H1 (cell line): Measurements from ENCODE around the gene ATP11C. TPM values are rescaled to one million over a fixed set of nuclear protein-coding genes. Genes with fewer than 3 reads are reported as not detected.

ENCODE experiments used
- CTCF ChIA-PET: fragments of 300-600 bp; sonication (Branson Sonifier 250); formaldehyde crosslinking; loops from one replicate; lab custom pipeline; 2021; ENCODE audit not compliant: partially characterized antibody; lab: Charles Lee
- POLR2A ChIA-PET: fragments of 300-600 bp; sonication (Branson Sonifier 250); formaldehyde crosslinking; loops from one replicate; lab custom pipeline; 2021; ENCODE audit warnings: inconsistent platforms; ENCODE audit not compliant: partially characterized antibody; lab: Charles Lee
- DNase-seq, 2 experiments: peaks; one replicate each; pipeline versions ENCODE4 v3.0.0 to v3.0.0-alpha.2; 2010 to 2022; ENCODE audit warnings: low spot score in 2 of 2, low read depth in 1 of 2, mixed read lengths in 1 of 2
- FAIRE-seq: peaks from 2 replicates; lab custom pipeline; 2011; peaks lifted over from hg19 to GRCh38; lab: Jason Lieb, UNC
- H2AFZ ChIP-seq: 2 replicates; pipeline ENCODE4 v1.8.1; 2012; ENCODE audit warnings: low read length, inconsistent platforms
- H2AK5ac ChIP-seq: 2 replicates; pipeline ENCODE4 v1.6.1; 2013; ENCODE audit warnings: low read depth, low read length
- H2BK120ac ChIP-seq: replicated peaks from 2 replicates; pipeline ENCODE3; 2013; ENCODE audit warnings: low read depth, low read length, inconsistent platforms
- H2BK12ac ChIP-seq: 2 replicates; pipeline ENCODE4 v1.6.1; 2013; ENCODE audit warnings: low read depth, low read length
- H2BK15ac ChIP-seq: 2 replicates; pipeline ENCODE4 v1.6.1; 2013; ENCODE audit warnings: low read length
- H2BK20ac ChIP-seq: 2 replicates; pipeline ENCODE4 v1.6.1; 2013; ENCODE audit warnings: low read length
- H2BK5ac ChIP-seq: 2 replicates; pipeline ENCODE4 v1.6.1; 2013; ENCODE audit warnings: low read depth, low read length
- H3K14ac ChIP-seq: 2 replicates; pipeline ENCODE4 v1.6.1; 2013; ENCODE audit warnings: inconsistent platforms; ENCODE audit not compliant: insufficient read length
- H3K18ac ChIP-seq: 2 replicates; pipeline ENCODE4 v1.6.1; 2013; ENCODE audit warnings: low read length; ENCODE audit errors: extremely low read depth
- H3K23ac ChIP-seq: 2 replicates; pipeline ENCODE4 v1.6.1; 2013; ENCODE audit warnings: inconsistent platforms; ENCODE audit not compliant: insufficient read length
- H3K23me2 ChIP-seq: 2 replicates; pipeline ENCODE4 v1.6.1; 2013; ENCODE audit warnings: low read depth, low read length
- H3K27ac ChIP-seq: 2 replicates; pipeline ENCODE4 v1.6.1; 2011; ENCODE audit warnings: low read depth, low read length, inconsistent platforms
- H3K27me3 ChIP-seq, 4 experiments: replicated peaks in 1 of 4; 1 replicate in 1 of 4; 2 replicates in 3 of 4; pipeline versions ENCODE4 v1.6.1 to v1.8.1; 2011 to 2013; ENCODE audit warnings: low read length in 3 of 4, mild to moderate bottlenecking in 3 of 4, inconsistent platforms in 2 of 4, mixed read lengths in 2 of 4, moderate library complexity in 1 of 4; ENCODE audit not compliant: control insufficient read depth in 3 of 4, insufficient read depth in 3 of 4; ENCODE audit errors: extremely low read depth in 1 of 4
- H3K36me3 ChIP-seq, 4 experiments: 2 replicates each; pipeline versions ENCODE4 v1.6.1 to v1.8.1; 2011 to 2013; ENCODE audit warnings: mild to moderate bottlenecking in 4 of 4, low read length in 3 of 4, moderate library complexity in 2 of 4, control low read depth in 1 of 4, inconsistent platforms in 1 of 4; ENCODE audit not compliant: insufficient read depth in 4 of 4, control insufficient read depth in 2 of 4
- H3K4ac ChIP-seq: replicated peaks from 2 replicates; pipeline ENCODE3; 2013; ENCODE audit warnings: low read length, low read depth, mixed read lengths, inconsistent platforms; ENCODE audit not compliant: insufficient read length
- H3K4me1 ChIP-seq, 4 experiments: replicated peaks in 1 of 4; 1 replicate in 1 of 4; 2 replicates in 3 of 4; pipeline versions ENCODE4 v1.6.1 to v1.8.1; 2011 to 2013; ENCODE audit warnings: low read length in 3 of 4, inconsistent platforms in 2 of 4, mixed read lengths in 1 of 4; ENCODE audit not compliant: insufficient read depth in 4 of 4, control insufficient read depth in 3 of 4
- H3K4me2 ChIP-seq, 2 experiments: 2 replicates each; pipeline versions ENCODE4 v1.6.1 to v1.8.1; 2011 to 2013; ENCODE audit warnings: low read depth in 2 of 2, low read length in 2 of 2, control low read depth in 1 of 2, inconsistent platforms in 1 of 2, mild to moderate bottlenecking in 1 of 2; ENCODE audit not compliant: insufficient read depth in 1 of 2
- H3K4me3 ChIP-seq, 4 experiments: fragments of 200-600, 300-600 bp in 1 of 4; sonication (generic), shearing (Covaris generic), sonication (Bioruptor Twin) in 1 of 4; 2 replicates each; pipeline versions ENCODE4 v1.5.1 to v1.8.1; 2011 to 2016; ENCODE audit warnings: low read length in 4 of 4, low read depth in 3 of 4, control low read depth in 2 of 4, inconsistent platforms in 2 of 4, mild to moderate bottlenecking in 2 of 4, mixed read lengths in 1 of 4, moderate library complexity in 1 of 4; ENCODE audit not compliant: insufficient read depth in 2 of 4; ENCODE audit errors: extremely low read depth in 1 of 4
- H3K56ac ChIP-seq: replicated peaks from 2 replicates; pipeline ENCODE3; 2013; ENCODE audit warnings: low read depth, mild to moderate bottlenecking, mixed read lengths, low read length, inconsistent platforms; ENCODE audit not compliant: insufficient read length
- H3K79me1 ChIP-seq: 2 replicates; pipeline ENCODE4 v1.6.1; 2013; ENCODE audit warnings: low read depth, low read length, control low read depth
- H3K79me2 ChIP-seq, 2 experiments: 2 replicates each; pipeline versions ENCODE4 v1.6.1 to v1.8.1; 2012 to 2013; ENCODE audit warnings: low read length in 2 of 2, mild to moderate bottlenecking in 2 of 2, inconsistent platforms in 1 of 2; ENCODE audit not compliant: insufficient read depth in 2 of 2, control insufficient read depth in 1 of 2
- H3K9ac ChIP-seq, 4 experiments: replicated peaks in 1 of 4; 1 replicate in 1 of 4; 2 replicates in 3 of 4; pipeline versions ENCODE4 v1.6.1 to v1.8.1; 2011 to 2013; ENCODE audit warnings: low read depth in 3 of 4, low read length in 3 of 4, control low read depth in 2 of 4, mild to moderate bottlenecking in 2 of 4, moderate library complexity in 2 of 4, inconsistent platforms in 1 of 4; ENCODE audit errors: extremely low read depth in 1 of 4
- H3K9me3 ChIP-seq, 2 experiments: 2 replicates each; pipeline versions ENCODE4 v1.6.1 to v1.8.1; 2012 to 2013; ENCODE audit warnings: mild to moderate bottlenecking in 2 of 2, moderate library complexity in 2 of 2, control low read depth in 1 of 2, inconsistent platforms in 1 of 2, low read depth in 1 of 2, low read length in 1 of 2, mixed read lengths in 1 of 2; ENCODE audit not compliant: insufficient read depth in 2 of 2
- H4K20me1 ChIP-seq, 2 experiments: replicated peaks in 1 of 2; 2 replicates each; pipeline versions ENCODE3 to v1.8.1; 2011 to 2013; ENCODE audit warnings: inconsistent platforms in 2 of 2, low read length in 2 of 2, mild to moderate bottlenecking in 1 of 2; ENCODE audit not compliant: insufficient read depth in 2 of 2, control insufficient read depth in 1 of 2
- H4K5ac ChIP-seq: 2 replicates; pipeline ENCODE4 v1.6.1; 2013; ENCODE audit warnings: low read length, low read depth, mixed read lengths, inconsistent platforms; ENCODE audit not compliant: insufficient read length
- H4K8ac ChIP-seq: 2 replicates; pipeline ENCODE4 v1.8.0; 2013; ENCODE audit warnings: mild to moderate bottlenecking, moderate library complexity, low read length, inconsistent platforms; ENCODE audit not compliant: insufficient read depth; ENCODE audit errors: extremely low read depth
- H4K91ac ChIP-seq: replicated peaks from 2 replicates; pipeline ENCODE3; 2013; ENCODE audit warnings: low read length, mixed read lengths, inconsistent platforms; ENCODE audit not compliant: insufficient read length
- GTF2F1 ChIP-seq: IDR thresholded peaks from 2 replicates; pipeline ENCODE4 v1.6.1; 2012; ENCODE audit warnings: low read depth, low read length, improper control_type of control experiment, borderline replicate concordance
- KDM4A ChIP-seq: IDR thresholded peaks from one replicate; pipeline ENCODE4 v1.7.1; 2012; ENCODE audit warnings: low read depth, mild to moderate bottlenecking, moderate library complexity, low read length, inconsistent platforms; ENCODE audit not compliant: severe bottlenecking
- POLR2AphosphoS5 ChIP-seq: IDR thresholded peaks from 2 replicates; pipeline ENCODE4 v1.6.1; 2011; ENCODE audit warnings: low read depth, low read length
- RAD21 ChIP-seq, 2 experiments: IDR thresholded peaks in 1 of 2; conservative IDR thresholded peaks in 1 of 2; 2 replicates each; pipeline ENCODE4 v1.6.1; 2011; ENCODE audit warnings: low read depth in 2 of 2, low read length in 2 of 2, improper control_type of control experiment in 1 of 2, inconsistent platforms in 1 of 2, mild to moderate bottlenecking in 1 of 2, moderate library complexity in 1 of 2
- RNF2 ChIP-seq: fragments of 200-900, 300-1000 bp; sonication (generic); IDR thresholded peaks from 2 replicates; pipeline ENCODE4 v1.7.1; 2016; ENCODE audit warnings: borderline replicate concordance, low read depth, mild to moderate bottlenecking, antibody characterized with exemption, low read length; ENCODE audit not compliant: poor library complexity, severe bottlenecking; ENCODE audit errors: missing control alignments
- RXRA ChIP-seq: IDR thresholded peaks from 2 replicates; pipeline ENCODE4 v1.6.1; 2011; ENCODE audit warnings: low read depth, mild to moderate bottlenecking, low read length, moderate library complexity; ENCODE audit not compliant: insufficient read depth
- polyA plus RNA-seq, 7 experiments: library from polyadenylated mRNA; depleted of rRNA in 3 of 7; stranded (reverse) in 5 of 7; unstranded in 2 of 7; fragments of >200 nt in 5 of 7; fragments of 200-250 nt in 2 of 7; gene quantifications; 1 replicate in 5 of 7; 2 replicates in 1 of 7; 4 replicates in 1 of 7; pipeline versions ENCODE4 v1.2.1 to v1.2.3, GENCODE V29; 2011 to 2013; ENCODE audit warnings: missing spikeins in 2 of 7, mixed read lengths in 2 of 7
- total RNA-seq: library from RNA; stranded (reverse); fragmentation: NEBNext Ultra II Directional; extraction: Animal tissue kit (Norgen Biotek cat#: 25700); gene quantifications from 2 replicates; pipeline ENCODE4 v1.2.1, GENCODE V29; 2021
- TF ChIP-seq, protein P1 (sequence below), 3 experiments: IDR thresholded peaks; 1 replicate in 2 of 3; 2 replicates in 1 of 3; pipeline versions ENCODE4 v1.5.1 to v1.6.1; 2011; ENCODE audit warnings: low read length in 3 of 3, mild to moderate bottlenecking in 3 of 3, inconsistent platforms in 2 of 3, low read depth in 1 of 3, moderate library complexity in 1 of 3; ENCODE audit not compliant: insufficient read depth in 1 of 3; ENCODE audit errors: control extremely low read depth in 1 of 3

ATP11C gene
- total and polyA plus RNA-seq, 2 of the 8 experiments (the other 6 are each of a cell fraction or from before 2014, with no cell fraction given), result 14.7 to 52.1 TPM

GRCh38 chrX:139936259-139936658 is 3.4 kb upstream of the ATP11C start:
- Histone ChIP-seq H2BK12ac (peak overlapping the region; percentile 75; the same call in 1 of the 2 replicates), H3K79me2 (peaks cover 0 to 5% of the 10 kb centered on the region in 2 experiments; a peak in 2 of 4 replicates), H3K27ac (no peak overlapping the region), H3K4ac (no peak overlapping the region), H3K9me3 (no peaks in the 10 kb centered on the region), H3K27me3 (no peaks in the 10 kb centered on the region), H4K20me1 (no peaks in the 10 kb centered on the region), H3K79me1 (no peaks in the 10 kb centered on the region), H4K5ac (no peak overlapping the region), H2BK15ac (no peak overlapping the region), H2AFZ (peak overlapping the region; percentile 22; the same call in 1 of the 2 replicates), H3K23me2 (peaks cover 2% of the 10 kb centered on the region; the same call in 1 of the 2 replicates), H3K56ac (no peak overlapping the region), H4K8ac (no peak overlapping the region), H3K36me3 (no peaks in the 10 kb centered on the region), H2AK5ac (no peak overlapping the region), H3K9ac (no peak overlapping the region), H3K4me1 (peaks cover 0 to 7% (median 1%) of the 10 kb centered on the region in 4 experiments; a peak in 3 of 7 replicates), H4K91ac (no peak overlapping the region), H2BK5ac (no peak overlapping the region), H3K4me2 (peak overlapping the region; percentile 54 to 58), H3K14ac (no peak overlapping the region), H3K4me3 (peak overlapping the region in 1 of 4 experiments; percentile 39; a peak in 1 of 8 replicates), H3K23ac (no peak overlapping the region), H2BK20ac (peak overlapping the region; percentile 86; the same call in 1 of the 2 replicates), H2BK120ac (no peak overlapping the region), H3K18ac (no peak overlapping the region)
- DNase-seq, result no peak
- POLR2A ChIA-PET, result interaction anchor here (0.7 kb wide), 1 partner anchor 12 kb away, joined by 3 read pairs; no protein-coding TSS in a partner anchor
- no peak for TF ChIP-seq GTF2F1
- no peak for TF ChIP-seq RXRA
- TF ChIP-seq, protein P1, sequence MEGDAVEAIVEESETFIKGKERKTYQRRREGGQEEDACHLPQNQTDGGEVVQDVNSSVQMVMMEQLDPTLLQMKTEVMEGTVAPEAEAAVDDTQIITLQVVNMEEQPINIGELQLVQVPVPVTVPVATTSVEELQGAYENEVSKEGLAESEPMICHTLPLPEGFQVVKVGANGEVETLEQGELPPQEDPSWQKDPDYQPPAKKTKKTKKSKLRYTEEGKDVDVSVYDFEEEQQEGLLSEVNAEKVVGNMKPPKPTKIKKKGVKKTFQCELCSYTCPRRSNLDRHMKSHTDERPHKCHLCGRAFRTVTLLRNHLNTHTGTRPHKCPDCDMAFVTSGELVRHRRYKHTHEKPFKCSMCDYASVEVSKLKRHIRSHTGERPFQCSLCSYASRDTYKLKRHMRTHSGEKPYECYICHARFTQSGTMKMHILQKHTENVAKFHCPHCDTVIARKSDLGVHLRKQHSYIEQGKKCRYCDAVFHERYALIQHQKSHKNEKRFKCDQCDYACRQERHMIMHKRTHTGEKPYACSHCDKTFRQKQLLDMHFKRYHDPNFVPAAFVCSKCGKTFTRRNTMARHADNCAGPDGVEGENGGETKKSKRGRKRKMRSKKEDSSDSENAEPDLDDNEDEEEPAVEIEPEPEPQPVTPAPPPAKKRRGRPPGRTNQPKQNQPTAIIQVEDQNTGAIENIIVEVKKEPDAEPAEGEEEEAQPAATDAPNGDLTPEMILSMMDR (IDR thresholded peaks at IDR 0.05; ENCODE audit: control extremely low read depth in 1 of 3, insufficient read depth in 1 of 3, low read depth in 1 of 3, low read length in 3 of 3), result peak in 2 of 3 experiments; percentile 13 to 31; a peak in 1 of 4 replicates
- TF ChIP-seq RNF2, result no peak
- peak in 1 of 2 experiments; percentile 13; a peak in 2 of 4 replicates for TF ChIP-seq RAD21 (IDR thresholded peaks at IDR 0.05 in 1 of 2, conservative IDR thresholded peaks at IDR 0.05 in 1 of 2; ENCODE audit: low read depth in 2 of 2, low read length in 2 of 2)
- TF ChIP-seq POLR2AphosphoS5, result no peak
- TF ChIP-seq KDM4A, result no peak
- CTCF ChIA-PET, result interaction anchor here (0.6 to 2.5 kb wide), 9 partner anchors 13 to 955 kb away, joined by 3 to 12 read pairs (median 4); no protein-coding TSS in a partner anchor
- no peak for FAIRE-seq
